Endothelial cell of umbilical vein (primary cell): Measurements from ENCODE around the gene PRIM2. TPM values are rescaled to one million over a fixed set of nuclear protein-coding genes. Genes with fewer than 3 reads are reported as not detected.
"Not testable (repeated sequence)": the region's sequence is repeated elsewhere in the genome, so short reads cannot be mapped to it uniquely, and the experiment has no call there.

Experiments used
- BruUV-seq: library from RNA; stranded (reverse); fragments of 400-500 nt; replicated peaks from 2 replicates; lab custom pipeline; 2021; lab: Mats Ljungman, UMichigan
- CTCF ChIA-PET: fragments of 300-600, 350-600 bp; sonication (Branson Sonifier 250); formaldehyde crosslinking; loops from one replicate; lab custom pipeline; 2021; ENCODE audit warnings: antibody characterized with exemption, inconsistent platforms; lab: Charles Lee
- POLR2A ChIA-PET: fragments of 300-600, 350-600 bp; sonication (Branson Sonifier 250); formaldehyde crosslinking; loops from one replicate; lab custom pipeline; 2021; ENCODE audit warnings: antibody characterized with exemption, inconsistent platforms; lab: Charles Lee
- DNase-seq: peaks from one replicate; pipeline ENCODE4 v3.0.0-alpha.2; 2011; ENCODE audit warnings: low read depth, low spot score
- FAIRE-seq: peaks from 2 replicates; lab custom pipeline; 2011; peaks lifted over from hg19 to GRCh38; lab: Jason Lieb, UNC
- H2AFZ ChIP-seq: 2 replicates; pipeline ENCODE4 v1.6.0; 2012; ENCODE audit warnings: low read depth, low read length, control low read depth, inconsistent platforms
- H3K27ac ChIP-seq: 2 replicates; pipeline ENCODE4 v1.5.1; 2011; ENCODE audit warnings: low read depth, mild to moderate bottlenecking, control low read depth, low read length, moderate library complexity; ENCODE audit not compliant: insufficient read depth
- H3K27me3 ChIP-seq, 2 experiments: 2 replicates each; pipeline versions ENCODE4 v1.6.0 to v1.6.1; 2011; ENCODE audit warnings: low read length in 2 of 2, mixed read lengths in 1 of 2; ENCODE audit not compliant: control insufficient read depth in 2 of 2, insufficient read depth in 2 of 2
- H3K36me3 ChIP-seq, 2 experiments: 2 replicates in 1 of 2; 3 replicates in 1 of 2; pipeline ENCODE4 v1.5.1; 2011; ENCODE audit warnings: low read length in 2 of 2, mild to moderate bottlenecking in 1 of 2, moderate library complexity in 1 of 2; ENCODE audit not compliant: control insufficient read depth in 2 of 2, insufficient read depth in 2 of 2; ENCODE audit errors: extremely low read depth in 1 of 2
- H3K4me1 ChIP-seq: 3 replicates; pipeline ENCODE4 v1.5.1; 2011; ENCODE audit warnings: mild to moderate bottlenecking, low read length; ENCODE audit not compliant: control insufficient read depth, insufficient read depth; ENCODE audit errors: extremely low read depth
- H3K4me2 ChIP-seq: 2 replicates; pipeline ENCODE4 v1.6.1; 2011; ENCODE audit warnings: low read length, control low read depth, mixed read lengths; ENCODE audit not compliant: insufficient read depth
- H3K4me3 ChIP-seq, 3 experiments: fragments of 200-600 bp in 1 of 3; sonication (generic), shearing (Covaris generic) in 1 of 3; replicated peaks in 1 of 3; 2 replicates each; pipeline ENCODE4 v1.5.1; 2011 to 2016; ENCODE audit warnings: control low read depth in 3 of 3, low read length in 3 of 3, mild to moderate bottlenecking in 2 of 3, inconsistent platforms in 1 of 3, low read depth in 1 of 3, moderate library complexity in 1 of 3; ENCODE audit not compliant: insufficient read depth in 1 of 3
- H3K79me2 ChIP-seq: 2 replicates; pipeline ENCODE4 v1.6.0; 2012; ENCODE audit warnings: low read length, inconsistent platforms; ENCODE audit not compliant: control insufficient read depth, insufficient read depth
- H3K9ac ChIP-seq: replicated peaks from 2 replicates; pipeline ENCODE3; 2011; ENCODE audit warnings: low read length, control low read depth; ENCODE audit not compliant: insufficient read depth; ENCODE audit errors: extremely low read depth
- H3K9me1 ChIP-seq: replicated peaks from 3 replicates; pipeline ENCODE4 v1.6.0; 2011; ENCODE audit warnings: mild to moderate bottlenecking, low read length; ENCODE audit not compliant: control insufficient read depth, insufficient read depth; ENCODE audit errors: extremely low read depth
- H3K9me3 ChIP-seq: replicated peaks from 2 replicates; pipeline ENCODE4 v1.5.1; 2012; ENCODE audit warnings: low read length, inconsistent platforms; ENCODE audit not compliant: control insufficient read depth, insufficient read depth
- H4K20me1 ChIP-seq: replicated peaks from 2 replicates; pipeline ENCODE3; 2011; ENCODE audit warnings: mild to moderate bottlenecking, low read length; ENCODE audit not compliant: control insufficient read depth, insufficient read depth; ENCODE audit errors: extremely low read depth
- JUN ChIP-seq: IDR thresholded peaks from 2 replicates; pipeline ENCODE4 v1.6.1; 2011; ENCODE audit warnings: borderline replicate concordance, low read depth; ENCODE audit not compliant: insufficient read length, insufficient read depth
- dilution Hi-C: fragments of 300-500 bp; cut with MboI; formaldehyde crosslinking; loops from one replicate; pipeline ENCODE4 v1.15.0; 2019; ENCODE audit warnings: low sequenced_read_pairs; ENCODE audit not compliant: extremely low pct_ligation_motif_present
- intact Hi-C: fragments of 100-400 bp; cut with micrococcal nuclease; formaldehyde crosslinking; loops from one replicate; pipeline ENCODE4 v1.10.0; 2022
- polyA plus RNA-seq, 4 experiments: library from polyadenylated mRNA; depleted of rRNA in 3 of 4; stranded (reverse) in 3 of 4; unstranded in 1 of 4; fragments of >200 nt; gene quantifications; 2 replicates each; pipeline versions ENCODE4 v1.2.1 to v1.2.3, GENCODE V29; 2011 to 2012; ENCODE audit warnings: missing spikeins in 1 of 4
- total RNA-seq: library from RNA; stranded (reverse); gene quantifications from 2 replicates; pipeline ENCODE4 v1.2.3, GENCODE V29; 2021

PRIM2 gene
- total and polyA plus RNA-seq, 2 donors (not counting 3 experiments of a cell fraction or from before 2014, with no cell fraction given): 5.3 to 21.0 TPM

GRCh38 chr6:57445790-57446468, 128.5 kb downstream of the PRIM2 start:
- H3K9me1 ChIP-seq, H3K79me2 ChIP-seq, dilution Hi-C loops, H3K36me3 ChIP-seq, intact Hi-C loops, BruUV-seq, H3K9me3 ChIP-seq, H3K27me3 ChIP-seq, H3K9ac ChIP-seq, H3K4me3 ChIP-seq, H4K20me1 ChIP-seq, POLR2A ChIA-PET: not testable (repeated sequence)
- Histone ChIP-seq H3K27ac (peak overlapping the region; percentile 75), H2AFZ (peak overlapping the region; percentile 70), H3K4me1 (peaks cover 12% of the 10 kb centered on the region), H3K4me2 (peak overlapping the region; percentile 55)
- FAIRE-seq: peak; percentile 72
- DNase-seq: peak; percentile 64
- CTCF ChIA-PET: interaction anchor here (0.7 kb wide), 1 partner anchor 11 kb away, joined by 3 read pairs; no protein-coding TSS in a partner anchor
- TF ChIP-seq JUN: peak; percentile 5

DNA sequence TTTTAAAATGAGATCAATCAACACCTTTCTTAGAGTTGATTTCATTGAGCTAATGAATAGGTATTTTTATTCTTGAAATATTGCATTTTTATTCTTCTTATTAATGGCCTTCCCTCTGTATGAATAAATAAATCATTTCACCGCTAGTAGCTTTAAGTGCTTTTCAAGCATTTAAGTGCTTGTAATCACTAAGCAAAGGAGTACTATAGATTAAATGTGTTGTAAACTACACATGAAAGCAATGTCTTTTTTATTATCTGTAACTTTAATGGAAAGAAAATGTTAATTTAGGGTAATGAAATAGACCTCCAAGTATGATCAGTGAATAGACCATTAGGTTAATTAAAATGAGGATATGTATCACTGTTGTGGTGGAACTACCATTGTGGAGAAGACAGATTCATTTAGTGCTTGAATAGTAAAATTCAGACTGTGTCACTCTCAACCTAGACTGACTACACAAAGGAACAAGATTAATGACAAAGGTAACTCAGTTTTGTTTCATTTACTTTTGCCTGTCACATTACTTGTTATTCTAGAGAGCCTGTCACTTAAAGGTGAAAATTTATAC, 132.2 kb downstream of the PRIM2 start:
- POLR2A ChIA-PET, H2AFZ ChIP-seq, CTCF ChIA-PET, H3K4me3 ChIP-seq, H3K9me1 ChIP-seq, H3K9ac ChIP-seq, H3K36me3 ChIP-seq, FAIRE-seq, BruUV-seq, H3K4me2 ChIP-seq, H3K27ac ChIP-seq, H3K27me3 ChIP-seq, H4K20me1 ChIP-seq, H3K79me2 ChIP-seq, DNase-seq, intact Hi-C loops, H3K9me3 ChIP-seq, dilution Hi-C loops: not testable (repeated sequence)
- H3K4me1 ChIP-seq: peaks cover 12% of the 10 kb centered on the region

DNA sequence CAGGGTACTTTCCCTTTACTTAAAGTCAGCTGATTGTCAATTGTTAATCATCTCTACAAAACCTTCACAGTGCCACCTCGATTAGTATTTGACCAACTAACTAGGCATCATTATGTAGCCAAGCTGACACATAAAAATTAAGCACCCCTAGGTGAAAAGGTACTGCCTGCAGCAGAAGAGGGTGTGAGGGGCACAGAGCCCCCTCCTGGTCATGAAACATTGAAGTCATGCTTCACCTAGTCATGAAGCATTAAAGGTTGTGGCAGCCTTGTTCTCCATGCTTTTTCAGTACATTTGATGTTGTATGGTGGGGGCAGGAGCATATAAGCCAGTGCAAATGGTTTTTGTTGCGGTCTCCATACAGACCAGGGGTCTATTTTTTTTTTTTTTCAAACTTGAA, 142.4 kb downstream of the PRIM2 start:
- H3K36me3 ChIP-seq, H3K9me1 ChIP-seq, BruUV-seq, H3K4me2 ChIP-seq, dilution Hi-C loops, H2AFZ ChIP-seq, H4K20me1 ChIP-seq, intact Hi-C loops, H3K4me3 ChIP-seq, H3K27me3 ChIP-seq, H3K27ac ChIP-seq, H3K9ac ChIP-seq, H3K79me2 ChIP-seq, FAIRE-seq, CTCF ChIA-PET, DNase-seq, H3K4me1 ChIP-seq, POLR2A ChIA-PET, H3K9me3 ChIP-seq: not testable (repeated sequence)

DNA sequence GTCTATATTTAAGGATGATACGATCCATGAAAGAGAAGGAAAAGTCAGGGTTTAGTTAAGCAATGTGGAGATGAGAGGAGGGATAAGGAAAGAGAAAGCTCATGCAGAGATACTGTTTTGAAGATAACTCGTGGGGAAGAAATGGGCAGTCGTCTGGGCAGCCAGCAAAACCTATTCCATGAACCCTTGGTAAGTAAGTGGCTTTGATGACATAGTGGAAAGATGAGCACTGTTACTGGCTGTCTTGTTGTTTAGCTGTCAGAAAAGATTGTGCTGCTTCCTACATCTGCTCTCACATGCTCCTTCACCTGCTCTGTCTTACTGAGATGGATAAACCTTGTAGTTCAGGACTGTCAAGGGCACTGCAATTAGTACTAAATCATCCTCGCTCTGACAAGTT, 143.6 kb downstream of the PRIM2 start:
- H3K36me3 ChIP-seq, H2AFZ ChIP-seq, dilution Hi-C loops, BruUV-seq, H3K4me2 ChIP-seq, H3K4me3 ChIP-seq, H3K27ac ChIP-seq, H4K20me1 ChIP-seq, intact Hi-C loops, FAIRE-seq, H3K79me2 ChIP-seq, DNase-seq, POLR2A ChIA-PET, H3K27me3 ChIP-seq, H3K4me1 ChIP-seq, H3K9ac ChIP-seq, CTCF ChIA-PET, H3K9me3 ChIP-seq, H3K9me1 ChIP-seq: not testable (repeated sequence)
